ENCODE measurements around the gene RALGPS2.

The RALGPS2 gene

DNA sequence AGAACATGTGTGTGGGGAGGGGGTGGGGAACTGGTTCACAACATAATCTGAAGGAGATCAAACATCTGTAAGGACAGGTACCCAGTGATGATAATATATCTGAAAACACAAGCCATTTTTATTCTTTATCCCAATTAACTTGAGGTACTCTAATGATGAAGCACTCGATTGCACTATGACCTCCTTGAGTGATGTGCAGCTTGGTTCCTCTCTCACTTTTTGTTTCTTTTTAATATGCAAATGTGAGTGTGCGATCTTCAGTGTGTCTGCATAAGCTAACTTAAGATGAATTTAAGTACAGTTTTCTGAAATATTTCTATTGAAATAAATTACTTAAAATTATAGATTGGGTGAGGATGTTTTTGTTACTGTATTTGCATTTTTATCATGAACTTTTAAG is 196.5 kb downstream of the RALGPS2 start:
- DNase-seq, result no peak

DNA sequence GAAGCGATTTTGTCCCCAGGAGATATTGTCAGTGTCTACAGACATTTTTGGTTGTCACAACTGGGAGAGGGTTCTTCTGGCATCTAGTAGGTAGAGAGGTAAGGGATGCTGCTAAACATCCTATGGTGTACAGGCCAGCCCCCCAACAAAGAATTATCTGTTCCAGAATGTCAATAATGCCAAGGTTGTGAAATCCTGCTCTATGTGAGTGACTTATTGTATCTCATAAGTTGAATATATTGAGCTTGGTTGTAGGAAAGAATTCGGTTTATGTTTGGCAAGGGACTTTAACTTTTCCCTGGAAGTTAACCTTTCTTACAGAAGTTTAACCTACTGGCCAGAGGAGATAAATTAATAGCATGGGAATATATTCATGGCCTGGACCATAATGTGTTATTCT is 198.5 kb downstream of the RALGPS2 start:
- DNase-seq, result no peak

DNA sequence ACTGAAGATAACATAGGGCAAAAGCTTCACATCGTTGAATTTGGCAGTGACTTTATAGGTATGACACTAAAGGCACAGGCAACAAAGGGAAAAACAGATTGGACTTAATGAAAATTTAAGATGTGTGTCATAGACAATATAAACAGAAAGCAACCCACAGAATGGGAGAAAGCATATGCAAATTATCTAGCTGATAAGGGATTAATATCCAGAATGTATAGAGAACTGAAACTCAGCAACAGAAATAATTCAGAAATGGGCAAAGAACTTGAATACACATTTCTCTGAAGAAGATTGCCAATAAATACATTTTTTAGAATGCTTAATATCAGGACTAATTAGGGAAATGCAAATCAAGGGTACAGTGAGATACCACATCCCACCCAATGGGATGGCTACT is 201.0 kb downstream of the RALGPS2 start:
- no peak for DNase-seq

- DNase-seq, result no peak
These were observed 202.0 kb downstream of the RALGPS2 start for GRCh38 chr1:178927003-178927402.

GRCh38 chr1:178928041-178928440 is 203.0 kb downstream of the RALGPS2 start:
- no peak for DNase-seq

- no peak for DNase-seq
These were observed 203.9 kb downstream of the RALGPS2 start for GRCh38 chr1:178928976-178929375.

DNA sequence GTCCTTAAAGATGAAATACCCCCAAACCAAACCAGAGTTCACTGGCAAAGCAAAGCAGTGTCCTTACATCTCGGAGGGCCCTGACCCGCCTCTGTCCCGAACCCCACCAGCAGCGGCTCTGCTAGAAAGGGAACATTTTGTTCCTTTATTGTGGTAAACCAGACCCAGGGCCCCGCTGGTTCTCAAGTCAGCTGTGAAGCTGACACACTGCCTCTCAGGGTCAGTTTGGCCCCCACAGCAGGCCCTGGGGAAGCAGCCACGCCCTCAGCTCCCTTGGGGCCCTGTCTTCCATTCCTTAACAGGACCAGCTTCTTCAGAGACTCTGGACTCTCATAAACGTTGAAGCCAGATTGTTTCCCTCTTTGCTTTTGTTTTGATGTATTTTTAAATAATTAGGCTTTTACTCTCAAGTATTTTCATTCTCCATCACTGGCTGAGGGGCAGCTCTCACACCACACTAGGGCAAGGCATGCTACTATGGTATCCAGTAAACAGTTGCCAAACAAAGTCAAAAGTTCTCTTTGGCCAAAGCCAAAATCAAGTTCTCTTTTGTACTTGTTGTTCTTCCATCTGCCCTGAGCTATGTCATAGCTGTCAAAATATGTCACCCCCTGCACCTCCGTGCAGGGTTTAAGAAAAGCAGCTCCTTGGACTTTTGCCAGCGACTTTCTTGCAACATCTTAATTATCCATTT is 207.0 kb downstream of the RALGPS2 start:
- DNase-seq, result peak; percentile 61

- no peak for DNase-seq
These were observed 207.5 kb downstream of the RALGPS2 start for GRCh38 chr1:178932552-178932906.

GRCh38 chr1:178933105-178933561 is 208.1 kb downstream of the RALGPS2 start:
- no peak for DNase-seq

DNA sequence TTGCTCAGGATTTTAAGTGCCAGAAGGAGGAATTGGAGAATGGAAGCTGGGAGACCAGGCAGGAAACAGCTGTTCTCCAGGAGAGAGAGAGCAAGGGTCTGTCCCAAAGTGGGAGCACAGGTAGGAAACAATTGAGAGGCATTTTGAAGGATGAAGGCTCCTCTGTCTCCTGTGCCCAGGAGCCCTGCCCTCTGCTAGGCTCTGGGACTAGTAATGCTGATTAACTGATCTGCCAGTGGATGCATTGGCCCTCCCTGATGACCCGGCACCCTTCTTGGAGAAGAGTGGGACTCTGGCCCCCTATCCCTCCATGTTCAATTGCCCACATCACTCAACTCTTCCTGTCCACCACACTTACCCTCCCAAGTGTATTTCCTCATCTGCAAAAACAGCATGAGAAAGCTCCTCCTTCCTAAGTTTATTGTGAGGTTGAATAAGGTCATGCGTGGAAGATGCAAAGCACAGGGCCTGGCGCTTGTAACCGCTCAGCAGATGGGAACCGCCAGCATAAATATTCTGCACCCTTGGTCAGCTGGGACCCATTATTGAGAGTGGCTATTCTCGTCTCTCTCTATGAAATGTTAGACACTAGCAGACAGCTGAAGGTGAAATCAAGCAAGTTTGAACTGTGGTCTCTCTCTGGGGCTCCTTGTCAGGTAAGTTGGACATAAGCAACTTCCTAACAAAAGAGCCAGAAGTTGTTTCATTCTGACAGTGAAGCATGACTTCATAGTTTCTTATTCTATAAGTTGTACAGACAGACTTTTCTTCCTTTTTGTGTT is 208.9 kb downstream of the RALGPS2 start:
- no peak for DNase-seq

GRCh38 chr1:178934546-178934945 is 209.5 kb downstream of the RALGPS2 start:
- no peak for DNase-seq

DNA sequence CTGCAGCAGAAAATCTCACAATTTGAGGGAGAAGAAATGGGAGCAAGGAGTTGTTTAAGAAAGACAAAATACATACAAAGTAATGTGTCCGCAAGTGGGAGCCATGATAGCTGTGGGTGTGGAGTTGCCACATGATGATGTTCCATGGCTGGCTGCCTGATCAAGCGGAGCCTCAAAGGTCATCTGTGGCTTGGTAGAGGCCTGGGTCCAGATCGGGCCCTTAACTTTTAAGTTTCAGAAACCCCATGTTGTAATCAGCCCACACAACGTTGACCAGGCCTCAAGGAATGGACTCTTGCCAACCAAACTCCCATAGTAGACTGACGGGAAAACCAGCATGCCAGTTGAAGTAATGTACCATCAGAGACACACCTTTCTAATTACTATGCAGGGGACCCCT is 210.6 kb downstream of the RALGPS2 start:
- DNase-seq, result no peak

GRCh38 chr1:178937695-178938094 is 212.7 kb downstream of the RALGPS2 start:
- DNase-seq, result no peak

DNA sequence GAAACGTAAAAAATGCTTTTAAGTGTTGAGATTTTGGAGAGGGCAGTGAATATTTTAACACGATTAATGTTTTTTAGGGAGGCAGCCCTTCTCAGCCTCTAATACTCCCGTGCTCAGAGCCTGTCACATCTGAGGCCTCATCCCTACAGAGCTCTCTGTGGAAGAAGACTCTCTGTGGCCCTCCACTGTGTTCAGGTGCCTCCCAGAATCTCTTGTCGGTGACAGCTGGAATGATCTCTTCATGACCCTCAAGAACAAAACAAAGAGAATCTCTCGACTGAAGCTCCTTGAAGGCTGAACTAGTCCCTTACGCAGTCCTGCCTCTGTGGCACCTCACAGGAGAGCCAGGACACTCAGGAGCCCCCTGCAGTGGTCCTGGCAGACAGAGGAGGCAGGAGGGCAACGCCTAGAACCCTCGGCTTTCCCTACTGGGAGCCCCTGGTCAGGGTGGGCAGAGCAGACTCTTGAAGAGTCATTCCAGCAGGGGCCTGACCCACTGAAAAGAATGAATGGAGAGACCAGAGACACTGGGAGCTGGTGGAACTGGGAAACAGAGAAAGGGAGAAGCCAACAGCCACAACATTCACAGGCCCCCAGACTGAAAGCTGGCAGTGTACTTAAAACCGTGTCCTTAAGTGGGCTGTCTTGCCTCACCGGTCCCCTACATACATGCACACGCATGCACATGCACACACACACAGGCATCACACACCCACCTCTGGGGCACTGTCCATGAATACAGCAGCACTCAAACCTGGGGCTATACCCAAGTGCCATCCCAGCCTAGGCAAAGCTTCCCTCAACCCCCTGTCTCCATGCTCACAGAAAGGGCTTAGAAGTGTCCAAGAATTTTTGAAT is 213.3 kb downstream of the RALGPS2 start:
- DNase-seq, result no peak

GRCh38 chr1:178938959-178939317 is 213.9 kb downstream of the RALGPS2 start:
- peak; percentile 69 for DNase-seq

DNA sequence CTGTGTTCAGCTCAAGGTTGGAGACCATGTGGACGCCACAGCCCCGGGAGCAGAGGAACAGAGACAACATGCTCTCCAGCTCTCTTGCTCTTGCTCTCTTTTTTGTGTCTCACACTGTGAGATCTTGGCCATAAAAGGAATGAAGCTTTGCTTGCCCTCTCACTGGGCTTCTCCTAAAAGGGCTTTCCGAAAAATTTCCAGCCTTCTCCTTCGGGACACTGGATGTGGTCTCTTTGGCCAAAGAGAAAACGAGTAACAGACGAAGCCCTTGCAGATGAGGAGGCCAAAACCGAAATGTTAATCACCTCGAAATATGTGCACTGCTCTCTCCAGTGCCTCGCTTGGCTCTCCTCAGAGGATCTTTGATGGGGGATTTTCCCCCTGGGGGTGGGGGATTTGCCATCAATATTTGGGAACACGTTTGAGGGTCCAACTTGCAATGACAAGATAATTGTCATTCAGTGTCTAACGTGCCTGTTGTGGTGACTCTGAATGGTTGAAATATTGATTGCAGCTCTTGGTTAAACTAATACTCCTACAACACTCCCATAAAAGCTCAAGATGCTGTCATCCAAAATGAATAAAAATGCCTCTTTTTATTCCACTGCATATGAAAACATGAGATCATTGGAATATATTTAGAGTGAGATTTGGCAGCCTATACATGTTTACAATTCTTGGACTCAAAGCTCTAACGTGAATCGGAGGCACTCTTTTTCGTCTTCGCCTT is 214.5 kb downstream of the RALGPS2 start:
- DNase-seq, result peak; percentile 54

DNA sequence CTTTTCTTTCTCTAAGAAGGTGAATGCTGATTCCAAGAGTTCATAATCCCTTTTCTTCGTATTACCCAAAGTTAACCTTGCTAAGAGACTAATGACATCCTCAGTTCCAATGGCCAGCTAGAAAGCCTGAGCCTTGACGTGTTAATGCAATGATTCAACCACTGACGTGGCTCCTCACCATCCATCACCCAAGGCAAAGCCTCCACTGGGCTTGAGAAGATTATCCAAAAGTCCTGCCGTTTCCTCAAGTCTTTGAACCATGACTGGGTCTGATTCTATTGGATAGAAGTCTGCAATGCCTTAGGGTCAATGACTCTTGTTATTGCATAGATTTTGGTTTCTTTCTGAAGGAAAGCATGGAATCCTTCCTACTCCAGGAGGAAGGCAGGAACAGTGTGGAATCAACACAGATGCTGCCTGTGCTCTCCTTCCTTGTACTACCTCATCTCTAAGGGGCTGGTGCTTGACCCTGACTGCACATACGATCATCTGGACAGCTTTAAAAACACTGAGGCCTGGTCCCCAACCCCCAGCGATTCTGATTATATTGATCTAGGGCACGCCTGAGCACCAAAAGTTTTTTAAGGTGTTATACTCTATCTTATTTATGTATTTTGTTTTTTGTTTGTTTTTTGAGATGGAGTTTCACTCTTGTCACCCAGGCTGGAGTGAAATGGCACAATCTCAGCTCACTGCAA is 215.2 kb downstream of the RALGPS2 start:
- DNase-seq, result peak; percentile 38

GRCh38 chr1:178941261-178941689 is 216.2 kb downstream of the RALGPS2 start:
- DNase-seq, result no peak

DNA sequence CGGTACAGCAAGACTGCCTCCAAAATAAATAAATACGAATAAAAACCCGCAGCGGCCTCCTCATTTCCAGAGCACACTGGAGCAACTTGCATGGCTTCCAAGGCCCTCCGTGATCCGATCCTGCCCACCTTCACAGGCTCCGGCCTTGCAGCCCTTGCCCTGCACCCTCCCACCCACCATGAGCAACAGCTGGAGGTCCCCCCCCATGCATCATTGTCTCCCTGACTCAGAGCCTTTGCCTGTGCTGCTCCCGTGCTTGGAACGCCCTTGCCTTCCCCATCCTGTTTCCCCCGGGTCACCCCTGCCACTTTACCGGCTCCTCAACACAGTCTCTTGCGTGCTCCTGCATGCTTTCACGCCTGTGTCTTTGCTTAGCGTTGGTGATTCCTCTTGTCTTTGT is 216.8 kb downstream of the RALGPS2 start:
- peak; percentile 11 for DNase-seq

- peak; percentile 65 for DNase-seq
These were observed 217.5 kb downstream of the RALGPS2 start for GRCh38 chr1:178942285-178943198.

- no peak for DNase-seq
These were observed 219.7 kb downstream of the RALGPS2 start for GRCh38 chr1:178944729-178945128.
